H1 (cell line): Measurements from ENCODE around the gene ENOX2. TPM values are rescaled to one million over a fixed set of nuclear protein-coding genes. Genes with fewer than 3 reads are reported as not detected.

Source experiments
- CTCF ChIA-PET: fragments of 300-600 bp; sonication (Branson Sonifier 250); formaldehyde crosslinking; loops from one replicate; lab custom pipeline; 2021; ENCODE audit not compliant: partially characterized antibody; lab: Charles Lee
- POLR2A ChIA-PET: fragments of 300-600 bp; sonication (Branson Sonifier 250); formaldehyde crosslinking; loops from one replicate; lab custom pipeline; 2021; ENCODE audit warnings: inconsistent platforms; ENCODE audit not compliant: partially characterized antibody; lab: Charles Lee
- DNase-seq, 2 experiments: peaks; one replicate each; pipeline versions ENCODE4 v3.0.0 to v3.0.0-alpha.2; 2010 to 2022; ENCODE audit warnings: low spot score in 2 of 2, low read depth in 1 of 2, mixed read lengths in 1 of 2
- FAIRE-seq: peaks from 2 replicates; lab custom pipeline; 2011; peaks lifted over from hg19 to GRCh38; lab: Jason Lieb, UNC
- H2AFZ ChIP-seq: 2 replicates; pipeline ENCODE4 v1.8.1; 2012; ENCODE audit warnings: low read length, inconsistent platforms
- H2AK5ac ChIP-seq: 2 replicates; pipeline ENCODE4 v1.6.1; 2013; ENCODE audit warnings: low read depth, low read length
- H2BK120ac ChIP-seq: replicated peaks from 2 replicates; pipeline ENCODE3; 2013; ENCODE audit warnings: low read depth, low read length, inconsistent platforms
- H2BK12ac ChIP-seq: 2 replicates; pipeline ENCODE4 v1.6.1; 2013; ENCODE audit warnings: low read depth, low read length
- H2BK15ac ChIP-seq: 2 replicates; pipeline ENCODE4 v1.6.1; 2013; ENCODE audit warnings: low read length
- H2BK20ac ChIP-seq: 2 replicates; pipeline ENCODE4 v1.6.1; 2013; ENCODE audit warnings: low read length
- H2BK5ac ChIP-seq: 2 replicates; pipeline ENCODE4 v1.6.1; 2013; ENCODE audit warnings: low read depth, low read length
- H3K14ac ChIP-seq: 2 replicates; pipeline ENCODE4 v1.6.1; 2013; ENCODE audit warnings: inconsistent platforms; ENCODE audit not compliant: insufficient read length
- H3K18ac ChIP-seq: 2 replicates; pipeline ENCODE4 v1.6.1; 2013; ENCODE audit warnings: low read length; ENCODE audit errors: extremely low read depth
- H3K23ac ChIP-seq: 2 replicates; pipeline ENCODE4 v1.6.1; 2013; ENCODE audit warnings: inconsistent platforms; ENCODE audit not compliant: insufficient read length
- H3K23me2 ChIP-seq: 2 replicates; pipeline ENCODE4 v1.6.1; 2013; ENCODE audit warnings: low read depth, low read length
- H3K27ac ChIP-seq: 2 replicates; pipeline ENCODE4 v1.6.1; 2011; ENCODE audit warnings: low read depth, low read length, inconsistent platforms
- H3K27me3 ChIP-seq, 4 experiments: replicated peaks in 1 of 4; 1 replicate in 1 of 4; 2 replicates in 3 of 4; pipeline versions ENCODE4 v1.6.1 to v1.8.1; 2011 to 2013; ENCODE audit warnings: low read length in 3 of 4, mild to moderate bottlenecking in 3 of 4, inconsistent platforms in 2 of 4, mixed read lengths in 2 of 4, moderate library complexity in 1 of 4; ENCODE audit not compliant: control insufficient read depth in 3 of 4, insufficient read depth in 3 of 4; ENCODE audit errors: extremely low read depth in 1 of 4
- H3K36me3 ChIP-seq, 4 experiments: 2 replicates each; pipeline versions ENCODE4 v1.6.1 to v1.8.1; 2011 to 2013; ENCODE audit warnings: mild to moderate bottlenecking in 4 of 4, low read length in 3 of 4, moderate library complexity in 2 of 4, control low read depth in 1 of 4, inconsistent platforms in 1 of 4; ENCODE audit not compliant: insufficient read depth in 4 of 4, control insufficient read depth in 2 of 4
- H3K4ac ChIP-seq: replicated peaks from 2 replicates; pipeline ENCODE3; 2013; ENCODE audit warnings: low read length, low read depth, mixed read lengths, inconsistent platforms; ENCODE audit not compliant: insufficient read length
- H3K4me1 ChIP-seq, 4 experiments: replicated peaks in 1 of 4; 1 replicate in 1 of 4; 2 replicates in 3 of 4; pipeline versions ENCODE4 v1.6.1 to v1.8.1; 2011 to 2013; ENCODE audit warnings: low read length in 3 of 4, inconsistent platforms in 2 of 4, mixed read lengths in 1 of 4; ENCODE audit not compliant: insufficient read depth in 4 of 4, control insufficient read depth in 3 of 4
- H3K4me2 ChIP-seq, 2 experiments: 2 replicates each; pipeline versions ENCODE4 v1.6.1 to v1.8.1; 2011 to 2013; ENCODE audit warnings: low read depth in 2 of 2, low read length in 2 of 2, control low read depth in 1 of 2, inconsistent platforms in 1 of 2, mild to moderate bottlenecking in 1 of 2; ENCODE audit not compliant: insufficient read depth in 1 of 2
- H3K4me3 ChIP-seq, 4 experiments: fragments of 200-600, 300-600 bp in 1 of 4; sonication (generic), shearing (Covaris generic), sonication (Bioruptor Twin) in 1 of 4; 2 replicates each; pipeline versions ENCODE4 v1.5.1 to v1.8.1; 2011 to 2016; ENCODE audit warnings: low read length in 4 of 4, low read depth in 3 of 4, control low read depth in 2 of 4, inconsistent platforms in 2 of 4, mild to moderate bottlenecking in 2 of 4, mixed read lengths in 1 of 4, moderate library complexity in 1 of 4; ENCODE audit not compliant: insufficient read depth in 2 of 4; ENCODE audit errors: extremely low read depth in 1 of 4
- H3K56ac ChIP-seq: replicated peaks from 2 replicates; pipeline ENCODE3; 2013; ENCODE audit warnings: low read depth, mild to moderate bottlenecking, mixed read lengths, low read length, inconsistent platforms; ENCODE audit not compliant: insufficient read length
- H3K79me1 ChIP-seq: 2 replicates; pipeline ENCODE4 v1.6.1; 2013; ENCODE audit warnings: low read depth, low read length, control low read depth
- H3K79me2 ChIP-seq, 2 experiments: 2 replicates each; pipeline versions ENCODE4 v1.6.1 to v1.8.1; 2012 to 2013; ENCODE audit warnings: low read length in 2 of 2, mild to moderate bottlenecking in 2 of 2, inconsistent platforms in 1 of 2; ENCODE audit not compliant: insufficient read depth in 2 of 2, control insufficient read depth in 1 of 2
- H3K9ac ChIP-seq, 4 experiments: replicated peaks in 1 of 4; 1 replicate in 1 of 4; 2 replicates in 3 of 4; pipeline versions ENCODE4 v1.6.1 to v1.8.1; 2011 to 2013; ENCODE audit warnings: low read depth in 3 of 4, low read length in 3 of 4, control low read depth in 2 of 4, mild to moderate bottlenecking in 2 of 4, moderate library complexity in 2 of 4, inconsistent platforms in 1 of 4; ENCODE audit errors: extremely low read depth in 1 of 4
- H3K9me3 ChIP-seq, 2 experiments: 2 replicates each; pipeline versions ENCODE4 v1.6.1 to v1.8.1; 2012 to 2013; ENCODE audit warnings: mild to moderate bottlenecking in 2 of 2, moderate library complexity in 2 of 2, control low read depth in 1 of 2, inconsistent platforms in 1 of 2, low read depth in 1 of 2, low read length in 1 of 2, mixed read lengths in 1 of 2; ENCODE audit not compliant: insufficient read depth in 2 of 2
- H4K20me1 ChIP-seq, 2 experiments: replicated peaks in 1 of 2; 2 replicates each; pipeline versions ENCODE3 to v1.8.1; 2011 to 2013; ENCODE audit warnings: inconsistent platforms in 2 of 2, low read length in 2 of 2, mild to moderate bottlenecking in 1 of 2; ENCODE audit not compliant: insufficient read depth in 2 of 2, control insufficient read depth in 1 of 2
- H4K5ac ChIP-seq: 2 replicates; pipeline ENCODE4 v1.6.1; 2013; ENCODE audit warnings: low read length, low read depth, mixed read lengths, inconsistent platforms; ENCODE audit not compliant: insufficient read length
- H4K8ac ChIP-seq: 2 replicates; pipeline ENCODE4 v1.8.0; 2013; ENCODE audit warnings: mild to moderate bottlenecking, moderate library complexity, low read length, inconsistent platforms; ENCODE audit not compliant: insufficient read depth; ENCODE audit errors: extremely low read depth
- H4K91ac ChIP-seq: replicated peaks from 2 replicates; pipeline ENCODE3; 2013; ENCODE audit warnings: low read length, mixed read lengths, inconsistent platforms; ENCODE audit not compliant: insufficient read length
- ATF3 ChIP-seq: IDR thresholded peaks from 2 replicates; pipeline ENCODE4 v1.6.1; 2011; ENCODE audit warnings: low read depth, mild to moderate bottlenecking, low read length; ENCODE audit not compliant: insufficient read depth
- CBX8 ChIP-seq: fragments of 300-800, 300-1000 bp; sonication (generic); IDR thresholded peaks from 2 replicates; pipeline ENCODE4 v1.7.1; 2016; ENCODE audit warnings: low read depth, low read length, borderline replicate concordance
- CHD1 ChIP-seq: IDR thresholded peaks from 2 replicates; pipeline ENCODE4 v1.6.1; 2012; ENCODE audit warnings: low read depth, low read length, improper control_type of control experiment
- EGR1 ChIP-seq: IDR thresholded peaks from 2 replicates; pipeline ENCODE4 v1.6.1; 2011; ENCODE audit warnings: low read depth, low read length, borderline replicate concordance
- EZH2 ChIP-seq: fragments of 200-600 bp; sonication (generic); IDR thresholded peaks from 2 replicates; pipeline ENCODE4 v1.7.1; 2012; ENCODE audit warnings: low read depth, mild to moderate bottlenecking, moderate library complexity, low read length, inconsistent platforms; ENCODE audit not compliant: severe bottlenecking
- GABPA ChIP-seq: IDR thresholded peaks from 2 replicates; pipeline ENCODE4 v1.6.1; 2011; ENCODE audit warnings: mild to moderate bottlenecking, low read length, moderate library complexity, borderline replicate concordance; ENCODE audit not compliant: insufficient read depth
- SP1 ChIP-seq: IDR thresholded peaks from 2 replicates; pipeline ENCODE4 v1.6.1; 2011; ENCODE audit warnings: low read depth, low read length
- TBP ChIP-seq: IDR thresholded peaks from 2 replicates; pipeline ENCODE4 v1.6.1; 2011; ENCODE audit warnings: low read depth, low read length, improper control_type of control experiment
- TEAD4 ChIP-seq: IDR thresholded peaks from 2 replicates; pipeline ENCODE4 v1.6.1; 2012; ENCODE audit warnings: low read depth, low read length, inconsistent platforms, mixed read lengths
- WGBS, 2 experiments: shearing (Covaris generic) in 1 of 2; methylation state at CpG; one replicate each; pipeline versions ENCODE4 v1.1.6 to v1.1.7; 2013 to 2015; ENCODE audit warnings: low lambda C conversion rate in 2 of 2, mixed read lengths in 2 of 2, inconsistent platforms in 1 of 2, low coverage in 1 of 2, missing lambda C conversion rate in 1 of 2; ENCODE audit not compliant: insufficient replicate concordance in 2 of 2, insufficient coverage in 1 of 2, insufficient read length in 1 of 2; ENCODE audit errors: extremely low coverage in 1 of 2, missing lambda C conversion rate in 1 of 2; 5-methylcytosine and 5-hydroxymethylcytosine counted together
- polyA plus RNA-seq, 7 experiments: library from polyadenylated mRNA; depleted of rRNA in 3 of 7; stranded (reverse) in 5 of 7; unstranded in 2 of 7; fragments of >200 nt in 5 of 7; fragments of 200-250 nt in 2 of 7; gene quantifications; 1 replicate in 5 of 7; 2 replicates in 1 of 7; 4 replicates in 1 of 7; pipeline versions ENCODE4 v1.2.1 to v1.2.3, GENCODE V29; 2011 to 2013; ENCODE audit warnings: missing spikeins in 2 of 7, mixed read lengths in 2 of 7
- total RNA-seq: library from RNA; stranded (reverse); fragmentation: NEBNext Ultra II Directional; extraction: Animal tissue kit (Norgen Biotek cat#: 25700); gene quantifications from 2 replicates; pipeline ENCODE4 v1.2.1, GENCODE V29; 2021

The ENOX2 gene
- total and polyA plus RNA-seq, 2 of the 8 experiments (the other 6 are each of a cell fraction or from before 2014, with no cell fraction given) = 4.5 to 12.3 TPM

- no peak overlapping the region for H2BK5ac ChIP-seq
- no peak overlapping the region for H3K27ac ChIP-seq
- H3K79me2 ChIP-seq = no peaks in the 10 kb centered on the region
- CTCF ChIA-PET = no interaction called here
- no peaks in the 10 kb centered on the region for H3K9me3 ChIP-seq
- H2BK120ac ChIP-seq = no peak overlapping the region
- H3K4me3 ChIP-seq = no peak overlapping the region
- H3K79me1 ChIP-seq = no peaks in the 10 kb centered on the region
- no peak overlapping the region for H3K4me2 ChIP-seq
- H3K9ac ChIP-seq = no peak overlapping the region
- 94% methylated on average over 3 of the region's 3 CpGs; no CpG with 5 or more reads in 1 of the 2 experiments for WGBS, 2 experiments
- no peak overlapping the region for H2AFZ ChIP-seq
- H3K23me2 ChIP-seq = no peaks in the 10 kb centered on the region
- no peak overlapping the region for H2AK5ac ChIP-seq
- H3K4ac ChIP-seq = no peak overlapping the region
- FAIRE-seq = no peak
- POLR2A ChIA-PET = interaction anchor here (1.3 kb wide), 1 partner anchor 8 kb away, joined by 4 read pairs; no protein-coding TSS in a partner anchor
- H4K5ac ChIP-seq = no peak overlapping the region
- no peak overlapping the region for H3K56ac ChIP-seq
- no peak overlapping the region for H3K14ac ChIP-seq
- H3K36me3 ChIP-seq = no peaks in the 10 kb centered on the region
- H2BK12ac ChIP-seq = no peak overlapping the region
- H3K18ac ChIP-seq = no peak overlapping the region
- DNase-seq = no peak
- no peak overlapping the region for H4K8ac ChIP-seq
- H2BK15ac ChIP-seq = no peak overlapping the region
- H3K4me1 ChIP-seq = peaks cover 0 to 2% (median 0%) of the 10 kb centered on the region in 4 experiments; a peak in 1 of 7 replicates
- peaks cover 0 to 1% (median 0%) of the 10 kb centered on the region in 4 experiments; a peak in 1 of 7 replicates for H3K27me3 ChIP-seq
- no peak overlapping the region for H2BK20ac ChIP-seq
- H4K91ac ChIP-seq = no peak overlapping the region
- no peaks in the 10 kb centered on the region for H4K20me1 ChIP-seq
- TF ChIP-seq TBP = no peak
- TF ChIP-seq CHD1 = no peak
- no peak for TF ChIP-seq GABPA
- TF ChIP-seq ATF3 = no peak
- TF ChIP-seq CBX8 = no peak
- TF ChIP-seq EZH2 = no peak
- TF ChIP-seq SP1 = no peak
- TF ChIP-seq TEAD4 = no peak
- TF ChIP-seq EGR1 = no peak
- TF ChIP-seq, all 59 proteins: peak for 0
- H3K23ac ChIP-seq = no peak overlapping the region
These were observed 124.2 kb downstream of the ENOX2 start for GRCh38 chrX:130778773-130779172.
